ENCODE data around the gene HAND1.

HAND1 gene

GRCh38 chr5:154505567-154505966 is 27.5 kb upstream of the HAND1 start:
- no peak for DNase-seq (ENCODE audit: low read depth in 2 of 2)

GRCh38 chr5:154503698-154504039 is 25.6 kb upstream of the HAND1 start:
- no peak for DNase-seq (ENCODE audit: low read depth in 2 of 2)

- no peak for DNase-seq (ENCODE audit: low read depth in 2 of 2)
Measured at GRCh38 chr5:154502180-154502579, 24.2 kb upstream of the HAND1 start.

GRCh38 chr5:154501566-154501965 is 23.5 kb upstream of the HAND1 start:
- DNase-seq (ENCODE audit: low read depth in 2 of 2), result no peak

- DNase-seq (ENCODE audit: low read depth in 2 of 2), result no peak
Measured at GRCh38 chr5:154498994-154499393, 21.0 kb upstream of the HAND1 start.

- no peak for DNase-seq (ENCODE audit: low read depth in 2 of 2)
Measured at GRCh38 chr5:154498591-154498990, 20.6 kb upstream of the HAND1 start.

- no peak for DNase-seq (ENCODE audit: low read depth in 2 of 2)
Measured at GRCh38 chr5:154494036-154494435, 16.0 kb upstream of the HAND1 start.

GRCh38 chr5:154493274-154493673 is 15.2 kb upstream of the HAND1 start:
- DNase-seq (ENCODE audit: low read depth in 2 of 2), result no peak

GRCh38 chr5:154491941-154492340 is 13.9 kb upstream of the HAND1 start:
- no peak for DNase-seq (ENCODE audit: low read depth in 2 of 2)

- DNase-seq (ENCODE audit: low read depth in 2 of 2), result peak in 1 of 2 donors; percentile 57
Measured at GRCh38 chr5:154487541-154487940, 9.5 kb upstream of the HAND1 start.

GRCh38 chr5:154486427-154486866 is 8.4 kb upstream of the HAND1 start:
- DNase-seq (ENCODE audit: low read depth in 2 of 2), result no peak

GRCh38 chr5:154485850-154486426 is 7.9 kb upstream of the HAND1 start:
- DNase-seq (ENCODE audit: low read depth in 2 of 2), result no peak

GRCh38 chr5:154485096-154485491 is 7.1 kb upstream of the HAND1 start:
- no peak for DNase-seq (ENCODE audit: low read depth in 2 of 2)

GRCh38 chr5:154484393-154485095 is 6.5 kb upstream of the HAND1 start:
- DNase-seq (ENCODE audit: low read depth in 2 of 2), result no peak

- no peak for DNase-seq (ENCODE audit: low read depth in 2 of 2)
Measured at GRCh38 chr5:154483654-154484392, 5.8 kb upstream of the HAND1 start.

- DNase-seq (ENCODE audit: low read depth in 2 of 2), result no peak
Measured at GRCh38 chr5:154482528-154483449, 4.8 kb upstream of the HAND1 start.

GRCh38 chr5:154481584-154482381 is 3.8 kb upstream of the HAND1 start:
- DNase-seq (ENCODE audit: low read depth in 2 of 2), result no peak

- DNase-seq (ENCODE audit: low read depth in 2 of 2), result no peak
Measured at GRCh38 chr5:154480847-154481246, 2.8 kb upstream of the HAND1 start.

GRCh38 chr5:154479944-154480750 is 2.1 kb upstream of the HAND1 start:
- no peak for DNase-seq (ENCODE audit: low read depth in 2 of 2)
